B cell (primary cell): ENCODE data around the gene ASMT. TPM values are rescaled to one million over a fixed set of nuclear protein-coding genes. Genes with fewer than 3 reads are reported as not detected.

Source experiments
- ATAC-seq: fragments of 200-7000 bp; cut with Tn5 transposase; one replicate; pipeline ENCODE4 v1.10.0; 2021; ENCODE audit warnings: low read depth, mild to moderate bottlenecking, moderate number of reproducible peaks, moderate library complexity
- CTCF ChIA-PET: fragments of 350-600 bp; sonication (Branson Sonifier 250); formaldehyde crosslinking; loops from one replicate; lab custom pipeline; 2021; ENCODE audit warnings: antibody characterized with exemption, inconsistent platforms; lab: Charles Lee
- POLR2A ChIA-PET: fragments of 350-600 bp; sonication (Branson Sonifier 250); formaldehyde crosslinking; loops from one replicate; lab custom pipeline; 2021; ENCODE audit warnings: antibody characterized with exemption; lab: Charles Lee
- DNase-seq: peaks from one replicate; pipeline ENCODE4 v3.0.0; 2013
- H2AFZ ChIP-seq: 2 replicates; pipeline ENCODE4 v1.6.1; 2012; ENCODE audit warnings: mild to moderate bottlenecking, low read depth, low read length; ENCODE audit not compliant: insufficient read depth, poor library complexity, severe bottlenecking
- H3K27ac ChIP-seq, 2 donors: 1 replicate in 1 of 2; 2 replicates in 1 of 2; pipeline ENCODE4 v1.5.1; 2012 to 2013; ENCODE audit warnings: low read length in 2 of 2, mild to moderate bottlenecking in 2 of 2, moderate library complexity in 1 of 2
- H3K27me3 ChIP-seq, 4 experiments: fragments of 200-600 bp in 1 of 4; sonication (generic) in 1 of 4; replicated peaks in 1 of 4; 1 replicate in 2 of 4; 2 replicates in 2 of 4; pipeline versions ENCODE4 v1.6.1 to v1.7.0; 2013 to 2016; ENCODE audit warnings: low read length in 3 of 4, mild to moderate bottlenecking in 2 of 4, mixed read lengths in 1 of 4, moderate library complexity in 1 of 4; ENCODE audit not compliant: insufficient read depth in 4 of 4, control insufficient read depth in 3 of 4; ENCODE audit errors: control extremely low read depth in 1 of 4
- H3K36me3 ChIP-seq, 2 experiments: replicated peaks in 1 of 2; 1 replicate in 1 of 2; 2 replicates in 1 of 2; pipeline versions ENCODE4 v1.6.1 to v1.7.1; 2013; ENCODE audit warnings: low read length in 1 of 2; ENCODE audit not compliant: insufficient read depth in 2 of 2, control insufficient read depth in 1 of 2; ENCODE audit errors: control extremely low read depth in 1 of 2, extremely low read depth in 1 of 2
- H3K4me1 ChIP-seq, 2 donors: fragments of 200-600 bp in 1 of 2; sonication (generic) in 1 of 2; 1 replicate in 1 of 2; 2 replicates in 1 of 2; pipeline versions ENCODE4 v1.5.1 to v1.6.1; 2013 to 2017; ENCODE audit warnings: low read length in 2 of 2; ENCODE audit not compliant: control insufficient read depth in 2 of 2, insufficient read depth in 2 of 2
- H3K4me2 ChIP-seq: replicated peaks from 2 replicates; pipeline ENCODE3; 2012; ENCODE audit warnings: mild to moderate bottlenecking, low read depth, low read length; ENCODE audit not compliant: poor library complexity, severe bottlenecking
- H3K4me3 ChIP-seq, 5 experiments: fragments of 200-600 bp in 1 of 5; sonication (generic) in 1 of 5; 1 replicate in 3 of 5; 2 replicates in 2 of 5; pipeline versions ENCODE4 v1.5.1 to v1.7.0; 2011 to 2016; ENCODE audit warnings: low read length in 4 of 5, mild to moderate bottlenecking in 4 of 5, low read depth in 2 of 5, control low read depth in 1 of 5, moderate library complexity in 1 of 5; ENCODE audit not compliant: insufficient read depth in 1 of 5; ENCODE audit errors: control extremely low read depth in 1 of 5, extremely low read depth in 1 of 5
- H3K79me2 ChIP-seq: fragments of 200-600 bp; sonication (generic); one replicate; pipeline ENCODE4 v1.6.0; 2016; ENCODE audit warnings: low read length; ENCODE audit not compliant: control insufficient read depth, insufficient read depth
- H3K9ac ChIP-seq: fragments of 200-600 bp; sonication (generic); 2 replicates; pipeline ENCODE4 v1.6.1; 2017; ENCODE audit warnings: mild to moderate bottlenecking, low read length, moderate library complexity
- H3K9me3 ChIP-seq, 3 donors: one replicate each; pipeline versions ENCODE4 v1.6.1 to v1.7.1; 2013; ENCODE audit warnings: low read length in 2 of 3; ENCODE audit not compliant: control insufficient read depth in 2 of 3, insufficient read depth in 1 of 3; ENCODE audit errors: control extremely low read depth in 1 of 3
- H4K20me1 ChIP-seq: 2 replicates; pipeline ENCODE4 v1.6.0; 2012; ENCODE audit warnings: mild to moderate bottlenecking, low read length; ENCODE audit not compliant: insufficient read depth, control insufficient read depth, poor library complexity, severe bottlenecking
- H3K27ac Mint-ChIP-seq: one replicate; pipeline ENCODE4 v1.8.0; 2021; ENCODE audit warnings: mixed read lengths
- H3K27me3 Mint-ChIP-seq: one replicate; pipeline ENCODE4 v1.8.0; 2021; ENCODE audit warnings: mixed read lengths
- H3K4me1 Mint-ChIP-seq: one replicate; pipeline ENCODE4 v1.8.0; 2021; ENCODE audit warnings: mixed read lengths
- H3K4me3 Mint-ChIP-seq: one replicate; pipeline ENCODE4 v1.8.0; 2021; ENCODE audit warnings: mixed read lengths
- H3K9me3 Mint-ChIP-seq: one replicate; pipeline ENCODE4 v1.8.0; 2022; ENCODE audit warnings: mixed read lengths; ENCODE audit not compliant: insufficient read depth
- CTCF ChIP-seq: fragments of 200-600 bp; IDR thresholded peaks from one replicate; pipeline ENCODE4 v1.8.0; 2022; ENCODE audit warnings: antibody characterized with exemption, mild to moderate bottlenecking
- EZH2 ChIP-seq: IDR thresholded peaks from 2 replicates; pipeline ENCODE4 v1.6.1; 2012; ENCODE audit warnings: borderline replicate concordance, low read depth, mild to moderate bottlenecking, moderate library complexity, low read length; ENCODE audit not compliant: insufficient read depth, poor library complexity, severe bottlenecking
- WGBS: methylation state at CpG from one replicate; pipeline ENCODE4 v1.1.5; 2013; ENCODE audit warnings: missing lambda C conversion rate; ENCODE audit not compliant: insufficient coverage; 5-methylcytosine and 5-hydroxymethylcytosine counted together
- intact Hi-C: fragments of 100-400 bp; cut with micrococcal nuclease; formaldehyde crosslinking; loops from one replicate; pipeline ENCODE4 v1.10.0; 2022
- polyA plus RNA-seq: library from polyadenylated mRNA; depleted of rRNA; stranded (reverse); fragments of >200 nt; gene quantifications from 2 replicates; pipeline ENCODE4 v1.2.3, GENCODE V29; 2012
- total RNA-seq, 2 donors: library from RNA; stranded (reverse); fragments of 120-200 nt in 1 of 2; gene quantifications; 1 replicate in 1 of 2; 2 replicates in 1 of 2; pipeline versions ENCODE4 v1.2.3 to v1.2.4, GENCODE V29; 2013 to 2022

The ASMT gene
- total and polyA plus RNA-seq, 2 donors (not counting 1 experiment from before 2014, with no cell fraction given), result 0.63 TPM; not detected in 1

- intact Hi-C loops, result no loop called here
- Histone ChIP-seq H4K20me1 (peaks cover 54% of the 10 kb centered on the region), H3K9me3 (peaks cover 0 to 7% (median 0%) of the 10 kb centered on the region in 3 donors), H3K4me1 (peaks cover 0 to 11% of the 10 kb centered on the region in 2 donors), H3K4me3 (no peak overlapping the region), H3K27ac (no peak overlapping the region), H3K27me3 (no peaks in the 10 kb centered on the region), H3K9ac (no peak overlapping the region), H3K36me3 (peaks cover 2 to 65% of the 10 kb centered on the region in 2 experiments), H3K4me2 (no peak overlapping the region), H2AFZ (no peak overlapping the region), H3K79me2 (peaks cover 40% of the 10 kb centered on the region)
- Mint-ChIP-seq H3K27me3 (no peaks in the 10 kb centered on the region), H3K4me1 (peaks cover 2% of the 10 kb centered on the region), H3K9me3 (no peaks in the 10 kb centered on the region), H3K27ac (no peak overlapping the region), H3K4me3 (no peak overlapping the region)
- ChIA-PET CTCF (no interaction called here), POLR2A (no interaction called here)
- ATAC-seq (no peak), DNase-seq (no peak)
- TF ChIP-seq EZH2 (no peak), CTCF (no peak)
- WGBS, result 99% methylated on average over 45 of the region's 58 CpGs
These were observed 13.7 kb upstream of the ASMT start for GRCh38 chrX:1601051-1601767.

GRCh38 chrX:1601768-1602085 lies 13.1 kb upstream of the ASMT start:
- Histone ChIP-seq H2AFZ (no peak overlapping the region), H3K4me1 (peaks cover 0 to 11% of the 10 kb centered on the region in 2 donors), H3K36me3 (peaks cover 2 to 64% of the 10 kb centered on the region in 2 experiments), H4K20me1 (peaks cover 49% of the 10 kb centered on the region), H3K79me2 (peaks cover 35% of the 10 kb centered on the region), H3K27me3 (no peaks in the 10 kb centered on the region), H3K4me2 (no peak overlapping the region), H3K9ac (no peak overlapping the region), H3K4me3 (no peak overlapping the region), H3K9me3 (peaks cover 0 to 7% (median 0%) of the 10 kb centered on the region in 3 donors), H3K27ac (no peak overlapping the region)
- Mint-ChIP-seq H3K27me3 (no peaks in the 10 kb centered on the region), H3K4me3 (no peak overlapping the region), H3K4me1 (peaks cover 2% of the 10 kb centered on the region), H3K27ac (no peak overlapping the region), H3K9me3 (no peaks in the 10 kb centered on the region)
- 100% methylated on average over 15 of the region's 15 CpGs for WGBS
- POLR2A ChIA-PET, result no interaction called here
- TF ChIP-seq EZH2 (no peak), CTCF (no peak)
- CTCF ChIA-PET, result no interaction called here
- intact Hi-C loops, result no loop called here
- DNase-seq, result no peak
- ATAC-seq, result no peak
